Neural cell (in vitro differentiated cells): Measurements from ENCODE around the gene KRTCAP2.
"Not testable (repeated sequence)": the region's sequence is repeated elsewhere in the genome, so short reads cannot be mapped to it uniquely, and the experiment has no call there.

ENCODE experiments used
- CTCF ChIP-seq: fragments of 450-650 bp; IDR thresholded peaks from 2 replicates; pipeline ENCODE4 v1.5.1; 2014; ENCODE audit warnings: antibody characterized with exemption, mild to moderate bottlenecking, moderate library complexity; ENCODE audit not compliant: poor library complexity, severe bottlenecking
- EP300 ChIP-seq: fragments of 450-650 bp; conservative IDR thresholded peaks from 2 replicates; pipeline ENCODE4 v1.6.1; 2014; ENCODE audit warnings: antibody characterized with exemption, mild to moderate bottlenecking, moderate library complexity; ENCODE audit not compliant: poor library complexity, severe bottlenecking
- EZH2 ChIP-seq: fragments of 200-600, 300-800 bp; shearing (Covaris generic), sonication (generic); IDR thresholded peaks from 2 replicates; pipeline ENCODE4 v1.6.1; 2014; ENCODE audit warnings: antibody characterized with exemption, low read length, borderline replicate concordance, mild to moderate bottlenecking; ENCODE audit not compliant: insufficient read depth, poor library complexity, severe bottlenecking
- MXI1 ChIP-seq: fragments of 450-650 bp; conservative IDR thresholded peaks from 2 replicates; pipeline ENCODE4 v1.6.1; 2014; ENCODE audit warnings: antibody characterized with exemption, mild to moderate bottlenecking; ENCODE audit not compliant: poor library complexity, severe bottlenecking
- POLR2AphosphoS5 ChIP-seq: IDR thresholded peaks from 2 replicates; pipeline ENCODE4 v1.6.1; 2012
- RAD21 ChIP-seq: fragments of 450-650 bp; conservative IDR thresholded peaks from 2 replicates; pipeline ENCODE4 v1.6.1; 2014; ENCODE audit warnings: antibody characterized with exemption, mild to moderate bottlenecking, moderate library complexity
- SMC3 ChIP-seq: fragments of 450-650 bp; conservative IDR thresholded peaks from 2 replicates; pipeline ENCODE4 v1.6.1; 2014; ENCODE audit warnings: antibody characterized with exemption, mild to moderate bottlenecking, moderate library complexity; ENCODE audit not compliant: poor library complexity
- TAF1 ChIP-seq: IDR thresholded peaks from 2 replicates; pipeline ENCODE4 v1.6.1; 2012; ENCODE audit warnings: low read depth
- TF ChIP-seq, protein P1 (sequence below): IDR thresholded peaks from 2 replicates; pipeline ENCODE4 v1.6.1; 2012; ENCODE audit warnings: borderline replicate concordance

DNA sequence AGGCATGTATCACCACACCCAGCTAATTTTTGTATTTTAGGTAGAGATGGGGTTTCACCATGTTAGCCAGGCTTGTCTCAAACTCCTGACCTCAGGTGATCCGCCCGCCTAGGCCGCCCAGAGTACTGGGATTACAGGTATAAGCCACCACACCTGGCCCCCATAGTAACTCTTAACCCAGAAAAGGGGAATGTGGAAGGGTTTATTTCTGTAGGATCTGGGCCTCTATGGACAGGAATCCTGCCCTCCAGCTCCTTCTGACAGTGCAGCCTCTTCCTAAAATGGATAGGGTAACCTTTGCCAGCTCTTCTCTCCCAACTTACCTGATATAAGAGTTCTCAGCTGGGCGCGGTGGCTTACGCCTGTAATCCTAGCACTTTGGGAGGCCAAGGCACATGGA is 10.5 kb downstream of the KRTCAP2 start:
- TF ChIP-seq CTCF, POLR2AphosphoS5, EP300, SMC3, EZH2, RAD21, TAF1, MXI1: not testable (repeated sequence)
- TF ChIP-seq, protein P1, sequence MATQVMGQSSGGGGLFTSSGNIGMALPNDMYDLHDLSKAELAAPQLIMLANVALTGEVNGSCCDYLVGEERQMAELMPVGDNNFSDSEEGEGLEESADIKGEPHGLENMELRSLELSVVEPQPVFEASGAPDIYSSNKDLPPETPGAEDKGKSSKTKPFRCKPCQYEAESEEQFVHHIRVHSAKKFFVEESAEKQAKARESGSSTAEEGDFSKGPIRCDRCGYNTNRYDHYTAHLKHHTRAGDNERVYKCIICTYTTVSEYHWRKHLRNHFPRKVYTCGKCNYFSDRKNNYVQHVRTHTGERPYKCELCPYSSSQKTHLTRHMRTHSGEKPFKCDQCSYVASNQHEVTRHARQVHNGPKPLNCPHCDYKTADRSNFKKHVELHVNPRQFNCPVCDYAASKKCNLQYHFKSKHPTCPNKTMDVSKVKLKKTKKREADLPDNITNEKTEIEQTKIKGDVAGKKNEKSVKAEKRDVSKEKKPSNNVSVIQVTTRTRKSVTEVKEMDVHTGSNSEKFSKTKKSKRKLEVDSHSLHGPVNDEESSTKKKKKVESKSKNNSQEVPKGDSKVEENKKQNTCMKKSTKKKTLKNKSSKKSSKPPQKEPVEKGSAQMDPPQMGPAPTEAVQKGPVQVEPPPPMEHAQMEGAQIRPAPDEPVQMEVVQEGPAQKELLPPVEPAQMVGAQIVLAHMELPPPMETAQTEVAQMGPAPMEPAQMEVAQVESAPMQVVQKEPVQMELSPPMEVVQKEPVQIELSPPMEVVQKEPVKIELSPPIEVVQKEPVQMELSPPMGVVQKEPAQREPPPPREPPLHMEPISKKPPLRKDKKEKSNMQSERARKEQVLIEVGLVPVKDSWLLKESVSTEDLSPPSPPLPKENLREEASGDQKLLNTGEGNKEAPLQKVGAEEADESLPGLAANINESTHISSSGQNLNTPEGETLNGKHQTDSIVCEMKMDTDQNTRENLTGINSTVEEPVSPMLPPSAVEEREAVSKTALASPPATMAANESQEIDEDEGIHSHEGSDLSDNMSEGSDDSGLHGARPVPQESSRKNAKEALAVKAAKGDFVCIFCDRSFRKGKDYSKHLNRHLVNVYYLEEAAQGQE, result not testable (repeated sequence)
